RKO (cell line): ENCODE measurements around the gene JMJD7.
"Not testable (repeated sequence)": the region's sequence is repeated elsewhere in the genome, so short reads cannot be mapped to it uniquely, and the experiment has no call there.

Experiments
- DNase-seq: peaks from one replicate; pipeline ENCODE4 v3.0.0-alpha.2; 2016; ENCODE audit warnings: low spot score

Gene JMJD7

DNA sequence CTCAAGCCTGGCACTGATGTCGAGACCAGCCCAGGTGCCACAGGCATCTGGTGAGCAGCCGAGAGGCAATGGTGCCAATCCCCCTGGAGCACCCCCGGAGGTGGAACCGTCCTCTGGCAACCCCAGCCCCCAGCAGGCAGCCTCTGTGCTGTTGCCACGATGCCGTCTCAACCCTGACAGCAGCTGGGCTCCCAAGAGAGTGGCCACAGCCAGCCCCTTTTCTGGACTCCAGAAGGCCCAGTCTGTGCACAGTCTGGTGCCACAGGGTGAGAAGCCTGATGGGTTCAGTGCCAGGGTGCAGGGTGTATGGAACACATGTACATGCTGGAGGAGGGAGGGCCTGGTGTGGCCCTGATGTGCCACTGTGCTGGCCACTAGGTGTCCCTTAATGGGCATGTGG, 4.9 kb upstream of the JMJD7 start:
- no peak for DNase-seq

DNA sequence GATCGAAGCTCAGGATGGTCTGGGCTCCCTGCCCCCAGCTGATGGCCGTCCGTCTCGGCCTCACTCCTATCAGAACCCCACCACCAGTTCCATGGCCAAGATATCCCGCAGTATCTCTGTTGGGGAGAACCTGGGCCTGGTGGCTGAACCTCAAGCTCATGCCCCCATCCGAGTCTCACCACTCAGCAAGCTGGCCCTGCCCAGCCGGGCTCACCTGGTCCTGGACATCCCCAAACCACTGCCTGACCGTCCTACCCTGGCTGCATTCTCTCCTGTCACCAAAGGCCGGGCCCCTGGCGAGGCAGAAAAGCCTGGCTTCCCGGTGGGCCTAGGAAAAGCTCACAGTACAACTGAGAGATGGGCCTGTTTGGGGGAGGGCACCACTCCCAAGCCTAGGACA, 4.4 kb upstream of the JMJD7 start:
- DNase-seq, result no peak

DNA sequence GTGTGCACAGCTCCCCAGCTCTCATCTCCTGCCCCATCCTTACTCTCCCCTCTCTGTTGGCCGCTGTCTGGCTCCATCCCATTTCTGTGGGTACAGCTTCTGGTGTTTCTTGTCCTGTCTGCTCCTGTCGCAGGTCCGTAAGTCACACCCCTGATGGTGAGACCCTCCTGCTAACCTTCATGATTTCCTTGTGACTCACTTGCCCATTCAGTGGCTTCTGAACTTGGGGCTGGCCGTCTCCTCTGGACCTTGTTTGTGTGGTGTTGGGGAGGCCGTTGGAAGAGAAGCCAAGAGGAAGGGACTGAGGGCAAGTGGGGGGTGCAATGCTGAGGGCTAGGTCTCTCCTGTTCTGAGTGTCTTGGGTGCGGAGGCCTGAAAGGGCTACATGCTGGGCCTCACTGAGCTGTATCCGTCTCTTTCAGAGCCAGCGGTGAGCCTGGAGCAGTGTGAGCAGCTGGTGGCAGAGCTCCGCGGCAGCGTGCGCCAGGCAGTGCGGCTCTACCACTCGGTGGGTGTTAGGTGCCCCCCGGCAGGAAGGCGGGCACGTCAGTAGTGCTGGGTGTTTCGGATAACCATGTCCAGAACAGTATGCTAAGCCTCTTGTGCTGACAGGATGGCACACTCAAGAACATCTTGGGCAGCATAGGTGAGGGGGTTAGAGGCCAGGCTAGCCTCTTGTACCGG, 3.7 kb upstream of the JMJD7 start:
- no peak for DNase-seq

DNA sequence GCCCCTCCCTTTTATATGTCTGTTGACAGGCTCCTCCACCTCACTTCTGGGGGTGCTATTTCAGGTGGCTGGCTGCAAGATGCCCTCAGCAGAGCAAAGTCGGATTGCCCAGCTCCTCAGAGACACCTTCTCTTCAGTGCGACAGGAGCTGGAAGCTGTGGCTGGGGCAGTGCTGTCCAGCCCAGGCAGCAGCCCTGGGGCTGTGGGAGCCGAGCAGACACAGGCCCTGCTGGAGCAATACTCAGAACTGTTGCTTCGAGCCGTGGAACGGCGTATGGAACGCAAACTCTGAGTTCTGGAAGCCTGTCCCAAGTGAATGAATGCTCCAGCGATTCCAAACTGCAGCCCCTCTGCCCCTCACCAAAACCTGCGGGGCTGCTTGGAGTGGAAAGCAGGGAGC, 2.7 kb upstream of the JMJD7 start:
- DNase-seq, result no peak

DNA sequence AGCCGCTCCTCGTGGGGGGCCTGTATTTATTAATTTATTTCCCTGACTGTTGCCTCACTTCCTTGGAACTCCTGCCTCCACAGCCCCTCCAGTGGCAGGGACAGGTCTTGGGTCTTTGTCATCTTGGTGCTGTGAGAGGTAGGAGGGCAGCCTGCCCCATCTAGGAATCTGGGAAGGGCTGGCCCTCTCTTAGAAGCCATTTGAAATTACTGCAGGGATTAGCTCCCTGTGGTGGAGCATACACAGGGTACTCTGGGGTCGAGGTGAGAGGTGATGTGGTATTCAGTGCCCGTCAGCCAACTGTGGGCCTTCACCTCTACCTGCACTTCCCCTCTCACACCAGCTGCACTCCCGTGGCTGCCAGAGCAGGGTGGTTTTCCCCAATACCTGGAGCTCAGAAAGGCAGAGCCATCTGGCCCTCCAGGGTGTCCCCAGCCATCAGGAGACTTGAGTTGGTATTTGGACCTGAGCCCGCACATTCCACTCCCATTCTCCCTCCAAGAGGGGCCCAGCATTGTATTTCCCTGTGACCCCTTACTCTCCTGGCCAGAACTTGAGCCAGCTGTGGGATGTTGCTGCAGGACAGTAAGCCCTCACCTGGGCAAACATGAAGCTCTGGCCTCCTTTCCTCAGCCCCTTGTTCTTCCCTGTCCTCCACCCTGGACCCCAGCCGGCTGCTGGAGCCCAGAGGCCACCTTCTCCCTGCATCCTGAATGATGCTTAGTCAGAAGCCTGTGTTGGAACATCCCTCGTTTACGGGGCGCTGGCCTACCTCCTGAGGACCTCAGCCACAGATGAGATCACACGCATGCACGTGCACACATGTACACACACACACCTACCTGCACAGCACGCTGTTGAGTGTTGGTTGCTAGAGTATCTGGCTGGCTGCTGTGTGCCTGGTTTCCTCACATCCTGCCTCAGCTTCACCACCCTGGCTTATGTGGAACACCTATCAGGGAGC, 2.0 kb upstream of the JMJD7 start:
- DNase-seq, result no peak

DNA sequence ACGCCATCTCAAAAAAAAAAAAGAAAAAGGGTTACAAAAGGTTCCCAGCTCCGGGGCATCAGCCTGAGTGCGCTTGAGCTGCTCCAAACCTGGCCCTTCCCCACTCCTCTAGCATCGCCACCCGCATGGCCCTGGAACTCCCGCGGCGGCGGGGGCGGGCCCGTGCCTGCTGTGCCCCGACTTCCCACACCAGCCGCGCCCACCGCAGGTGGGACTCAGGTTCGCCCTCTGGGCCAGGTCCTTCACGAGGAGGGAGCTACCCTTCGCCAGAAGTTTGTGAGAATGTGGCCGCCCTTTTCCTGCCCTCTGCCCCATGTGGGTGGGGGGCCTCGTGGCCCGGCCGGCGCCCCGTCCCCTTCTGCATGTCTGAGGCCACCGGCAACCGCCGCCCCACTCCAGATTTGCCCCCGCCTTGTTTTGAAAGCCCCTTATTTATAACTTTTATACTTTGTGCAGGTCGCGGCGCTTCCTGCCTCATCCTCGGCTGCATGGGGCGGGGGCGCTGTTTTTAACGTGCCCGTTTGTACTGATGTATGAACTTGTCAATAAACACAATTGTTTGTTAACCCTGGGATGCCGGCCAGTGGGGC, 507 bp upstream of the JMJD7 start:
- DNase-seq, result no peak

DNA sequence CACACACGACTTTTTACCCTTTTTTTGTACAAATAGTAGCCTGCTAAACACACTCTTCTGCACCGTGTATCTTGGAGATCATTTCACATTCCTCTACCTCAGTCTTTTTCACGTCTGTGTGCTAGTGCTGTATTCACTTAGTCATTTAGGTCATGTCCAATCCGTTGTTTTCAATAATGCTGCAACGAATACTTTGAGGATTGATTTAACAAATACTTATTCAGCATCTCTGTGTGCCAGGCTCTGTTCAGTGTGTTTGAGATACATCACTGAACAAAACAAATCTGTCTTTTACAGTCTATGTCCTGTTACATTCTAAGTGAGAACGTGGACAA, 882 bp downstream of the JMJD7 start:
- DNase-seq, result peak; percentile 46

DNA sequence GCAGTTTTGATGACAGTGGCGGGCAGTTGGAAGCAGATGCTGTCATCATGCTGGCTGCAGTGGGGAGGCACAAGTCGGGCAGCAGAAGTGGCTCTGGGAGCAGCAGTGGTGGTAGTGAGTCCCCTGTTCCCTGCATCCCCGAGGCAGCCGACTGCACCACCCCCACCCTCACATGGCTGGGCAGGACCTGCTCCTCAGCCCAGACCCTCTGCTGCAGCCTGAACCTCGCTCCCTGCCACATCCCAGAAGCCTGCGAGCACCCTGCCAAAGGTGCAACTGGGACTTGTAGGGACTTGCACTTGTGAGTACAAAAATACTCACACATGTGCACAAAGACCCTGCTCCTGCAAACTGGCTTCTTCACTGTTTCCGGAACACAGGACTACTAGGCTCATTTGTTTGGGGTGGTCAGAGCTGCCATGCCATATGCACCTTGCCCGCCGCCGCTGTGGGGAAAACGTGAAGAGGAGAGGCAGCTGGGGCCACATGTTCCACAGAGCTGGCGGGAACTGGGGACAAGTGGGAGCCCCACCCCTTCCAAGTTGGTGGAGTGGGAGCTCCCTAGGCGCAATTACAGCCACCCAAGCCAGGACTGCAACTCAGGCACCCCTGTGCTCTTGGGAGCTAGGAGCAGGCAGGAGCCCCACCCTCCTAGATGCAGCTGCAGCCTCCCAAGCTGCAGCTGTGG, 2.2 kb downstream of the JMJD7 start:
- DNase-seq, result no peak

DNA sequence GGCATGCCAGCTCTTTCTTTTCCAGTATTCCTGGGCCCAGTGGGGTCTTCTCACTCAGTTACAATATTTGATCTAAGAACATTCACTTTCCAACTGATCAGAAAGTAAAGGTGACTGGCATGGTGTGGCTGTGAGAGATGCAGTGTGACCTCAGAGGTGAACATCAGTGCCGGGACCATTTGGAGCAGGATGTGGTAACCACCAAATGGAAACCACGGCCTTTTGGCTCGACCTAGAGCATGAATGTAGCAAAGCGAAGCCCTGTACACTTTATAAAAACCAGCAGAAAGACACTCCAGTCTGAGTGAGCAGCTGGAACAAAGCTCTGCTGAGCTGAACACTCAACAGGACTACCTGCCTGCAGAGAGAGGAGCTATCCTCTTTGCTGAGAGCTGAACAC, 3.4 kb downstream of the JMJD7 start:
- not testable (repeated sequence) for DNase-seq

DNA sequence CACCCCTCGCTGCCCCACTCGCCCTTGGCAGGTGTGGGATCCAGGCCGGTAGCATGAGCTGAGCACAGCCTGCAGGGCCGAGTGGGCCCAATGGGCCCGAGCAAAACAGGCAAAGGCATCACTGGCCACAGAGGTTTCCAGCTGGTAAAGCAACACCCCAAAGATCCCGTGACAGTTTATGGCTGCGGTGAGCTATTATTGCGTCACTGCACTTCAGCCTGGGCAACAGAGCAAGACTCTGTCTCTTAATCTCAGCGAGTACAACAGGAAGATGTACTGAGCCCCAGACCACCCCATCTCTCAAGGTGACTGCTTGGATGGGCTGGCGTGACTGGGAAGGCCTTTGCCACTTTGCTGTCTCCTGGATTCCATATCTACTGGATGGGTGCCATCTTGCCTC, 4.3 kb downstream of the JMJD7 start:
- no peak for DNase-seq

DNA sequence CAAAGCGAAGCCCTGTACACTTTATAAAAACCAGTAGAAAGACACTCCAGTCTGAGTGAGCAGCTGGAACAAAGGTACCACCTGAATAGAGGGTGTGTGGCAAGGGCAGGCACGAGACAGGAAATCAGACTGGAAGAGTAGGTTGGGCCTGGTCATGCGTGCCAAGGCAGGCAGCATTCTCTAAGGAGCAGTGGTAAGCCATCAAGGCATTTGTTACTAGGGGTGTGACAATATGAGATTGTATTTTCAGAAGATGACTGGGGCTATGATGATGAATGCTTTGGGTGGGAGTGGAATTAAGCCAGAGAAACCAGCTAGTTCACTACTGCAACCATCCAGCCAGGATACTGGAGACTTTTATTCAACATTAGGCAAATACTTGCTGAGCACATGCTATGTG, 5.0 kb downstream of the JMJD7 start:
- DNase-seq, result no peak

DNA sequence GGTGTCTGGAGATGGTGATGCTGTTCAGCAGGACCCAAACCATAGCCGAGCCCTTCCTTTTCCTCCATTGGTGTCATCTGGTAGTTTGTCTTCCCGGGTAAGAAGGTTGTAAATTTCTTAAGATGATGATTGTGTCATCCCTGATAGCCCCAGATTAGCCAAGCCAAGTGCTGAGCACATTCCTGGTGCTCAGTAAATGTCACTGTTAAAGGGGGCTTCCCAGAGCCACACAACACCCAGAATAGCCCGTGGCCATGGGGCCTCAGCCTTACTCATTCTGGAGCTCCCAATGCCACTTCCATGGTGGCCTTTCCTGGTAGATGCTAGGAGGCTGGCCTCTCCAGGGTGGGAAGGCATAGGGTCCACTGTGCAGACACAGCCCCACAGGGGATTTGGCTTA, 6.2 kb downstream of the JMJD7 start:
- DNase-seq, result no peak

DNA sequence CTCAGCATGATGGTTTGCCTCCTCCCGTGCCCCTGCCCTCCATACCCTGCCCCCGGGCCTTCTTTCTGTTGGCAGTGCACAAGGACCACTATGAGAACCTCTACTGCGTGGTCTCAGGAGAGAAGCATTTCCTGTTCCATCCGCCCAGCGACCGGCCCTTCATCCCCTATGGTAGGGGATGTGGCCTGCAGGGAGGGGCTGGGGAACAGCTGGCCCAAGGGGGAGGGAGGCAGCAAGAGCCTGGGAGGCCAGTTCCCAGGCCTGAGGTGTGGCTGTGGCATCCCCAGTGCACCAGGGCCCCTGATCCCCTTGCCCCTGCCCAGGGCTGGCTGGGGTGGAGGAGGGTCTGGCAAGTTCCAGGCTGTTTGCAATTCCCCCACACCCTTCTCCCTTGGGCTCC, 8.2 kb downstream of the JMJD7 start:
- no peak for DNase-seq

DNA sequence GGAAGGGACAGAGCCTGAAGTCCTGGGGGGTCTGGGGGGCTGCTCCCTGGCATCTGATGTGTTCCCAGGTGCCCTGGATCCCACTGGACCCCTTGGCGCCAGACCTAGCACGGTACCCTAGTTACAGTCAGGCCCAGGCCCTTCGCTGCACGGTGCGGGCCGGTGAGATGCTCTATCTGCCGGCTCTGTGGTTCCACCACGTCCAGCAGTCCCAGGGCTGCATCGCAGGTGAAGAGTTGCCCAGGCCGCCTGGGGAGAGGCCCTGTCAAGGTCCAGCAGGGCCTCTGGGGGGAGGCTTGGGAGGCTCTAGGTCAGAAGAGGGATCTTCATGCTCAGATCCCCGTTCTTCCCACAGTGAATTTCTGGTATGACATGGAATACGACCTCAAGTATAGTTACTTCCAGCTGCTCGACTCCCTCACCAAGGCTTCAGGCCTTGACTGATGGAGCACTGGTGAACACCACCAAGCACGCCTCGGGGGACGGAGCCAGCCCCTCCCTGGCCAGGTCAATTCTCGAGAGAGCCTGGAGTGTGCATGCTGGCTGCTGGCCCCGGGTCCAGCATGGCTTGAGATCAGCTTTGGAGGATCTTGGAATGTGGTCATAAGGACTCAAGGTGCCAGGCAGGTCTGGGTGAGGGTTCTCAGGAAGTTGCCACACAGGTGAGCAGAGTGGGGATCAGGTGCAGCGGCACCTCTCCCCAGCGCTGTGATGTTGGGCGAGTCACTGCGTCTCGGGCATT, 9.0 kb downstream of the JMJD7 start:
- DNase-seq, result no peak

DNA sequence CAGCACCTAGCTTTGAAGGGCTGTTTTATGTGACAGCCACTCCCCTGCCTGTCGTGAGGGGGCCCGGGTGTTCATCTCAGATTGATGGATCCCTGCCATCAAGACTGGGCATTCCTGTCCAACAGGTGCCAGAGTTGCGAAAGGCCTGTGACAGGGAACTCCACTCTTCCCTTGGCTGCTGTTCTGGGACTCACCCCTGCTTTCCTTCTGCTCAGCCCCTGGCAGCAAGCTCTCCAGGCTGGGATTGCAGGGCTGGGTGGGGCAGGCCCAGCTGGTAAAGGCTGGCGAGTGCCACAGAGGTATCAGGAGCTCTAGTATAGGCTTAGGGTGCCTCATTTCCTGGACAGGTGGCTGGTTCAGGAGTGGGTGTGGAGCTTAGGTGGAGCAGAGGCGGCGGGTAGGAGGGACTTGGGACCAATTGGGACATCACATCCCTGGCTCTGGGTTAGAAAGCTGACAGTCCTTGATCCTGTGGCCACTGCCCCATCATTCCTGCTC, 10.6 kb downstream of the JMJD7 start, which contains the start of gene PLA2G4B:
PLA2G4B (plus strand) TSS at position 448 of the 498 bp plus-strand sequence. CDS start 67 bp downstream, outside the sequence.
- DNase-seq, result no peak

DNA sequence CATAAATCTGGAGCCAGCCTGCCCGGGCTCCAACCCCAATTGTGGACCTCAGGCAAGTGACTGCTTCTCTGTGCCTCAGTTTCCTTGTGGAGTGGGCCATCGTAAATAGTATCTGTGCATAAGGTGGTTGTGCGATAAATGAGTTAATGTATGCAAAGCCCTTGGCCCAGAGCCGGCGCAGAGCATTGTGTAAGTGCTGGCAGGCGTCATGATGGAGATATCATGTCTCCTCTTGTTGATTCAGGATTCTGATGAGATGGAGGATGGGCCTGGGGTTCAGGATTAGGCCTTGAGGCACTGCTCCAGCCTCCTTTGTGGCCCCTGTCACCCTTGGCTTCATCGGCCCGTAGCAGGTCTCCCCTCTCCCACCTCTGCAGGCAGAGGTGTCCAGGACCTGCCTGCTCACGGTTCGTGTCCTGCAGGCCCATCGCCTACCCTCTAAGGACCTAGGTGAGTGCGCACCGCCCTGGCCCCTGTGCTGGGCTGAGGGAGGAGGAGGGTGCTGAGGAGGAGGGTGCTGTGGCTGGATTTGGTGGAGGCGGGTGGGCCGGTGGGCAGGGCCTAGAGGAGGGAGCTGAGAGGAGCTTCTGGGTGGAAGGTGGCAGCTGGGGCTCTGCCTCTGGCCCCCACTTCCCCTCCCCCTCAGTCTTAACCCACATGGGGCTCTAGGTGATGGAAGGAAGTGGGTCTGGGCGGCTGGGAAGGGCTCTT, 12.0 kb downstream of the JMJD7 start:
- DNase-seq, result no peak

DNA sequence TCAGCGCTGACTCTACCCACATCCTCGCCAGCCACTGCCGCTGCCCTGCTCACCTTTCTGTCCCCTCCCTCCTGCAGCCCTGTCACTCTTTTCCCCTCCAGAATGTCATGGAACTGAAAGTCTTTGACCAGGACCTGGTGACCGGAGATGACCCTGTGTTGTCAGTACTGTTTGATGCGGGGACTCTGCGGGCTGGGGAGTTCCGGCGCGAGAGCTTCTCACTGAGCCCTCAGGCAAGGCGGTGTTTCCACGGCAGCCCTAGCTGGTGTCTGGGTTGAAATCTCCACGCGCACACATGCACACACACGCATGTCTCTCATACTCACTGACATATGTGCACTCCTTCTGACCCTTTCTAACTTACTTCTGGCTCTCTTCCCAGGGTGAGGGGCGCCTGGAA, 12.8 kb downstream of the JMJD7 start:
- DNase-seq, result no peak

DNA sequence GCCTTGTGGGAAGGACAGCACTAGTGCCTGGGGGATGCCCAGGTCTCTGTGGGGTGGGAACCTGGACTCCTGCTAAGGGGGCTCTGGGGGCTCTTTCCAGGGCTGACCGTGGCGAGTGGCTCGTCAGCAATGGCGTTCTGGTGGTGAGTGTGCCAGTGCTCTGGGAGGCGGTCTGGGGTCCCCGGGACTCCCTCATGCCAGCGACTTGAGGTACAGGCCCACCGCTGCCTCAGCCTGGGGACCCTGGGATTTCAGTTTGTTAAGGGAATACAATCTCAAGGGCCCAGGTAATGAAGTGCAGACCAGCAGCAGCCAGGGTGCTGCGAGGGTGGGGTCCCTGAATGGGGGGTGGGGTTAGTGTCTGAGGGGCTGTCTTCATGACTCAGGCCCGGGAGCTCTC, 13.2 kb downstream of the JMJD7 start:
- DNase-seq, result no peak

DNA sequence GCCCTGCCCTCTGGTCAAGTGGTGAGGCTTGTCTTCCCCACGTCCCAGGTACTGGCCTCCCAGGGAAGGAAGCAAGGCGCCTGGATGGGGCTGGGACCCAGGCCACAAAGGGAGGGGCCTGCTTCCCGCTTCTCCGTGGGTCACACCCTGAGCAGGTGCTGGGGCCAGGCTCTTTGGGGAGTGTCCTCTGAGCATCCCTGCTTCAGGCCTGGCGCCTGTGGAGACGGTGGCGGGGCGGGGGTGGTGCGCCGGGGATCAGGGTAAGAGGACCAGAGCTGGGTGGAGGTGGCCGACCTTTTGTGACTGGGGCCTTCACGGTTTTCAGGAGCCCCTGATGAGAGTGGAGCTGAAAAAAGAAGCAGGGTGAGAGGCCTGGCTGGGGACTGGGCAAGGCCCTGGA, 14.3 kb downstream of the JMJD7 start:
- no peak for DNase-seq

DNA sequence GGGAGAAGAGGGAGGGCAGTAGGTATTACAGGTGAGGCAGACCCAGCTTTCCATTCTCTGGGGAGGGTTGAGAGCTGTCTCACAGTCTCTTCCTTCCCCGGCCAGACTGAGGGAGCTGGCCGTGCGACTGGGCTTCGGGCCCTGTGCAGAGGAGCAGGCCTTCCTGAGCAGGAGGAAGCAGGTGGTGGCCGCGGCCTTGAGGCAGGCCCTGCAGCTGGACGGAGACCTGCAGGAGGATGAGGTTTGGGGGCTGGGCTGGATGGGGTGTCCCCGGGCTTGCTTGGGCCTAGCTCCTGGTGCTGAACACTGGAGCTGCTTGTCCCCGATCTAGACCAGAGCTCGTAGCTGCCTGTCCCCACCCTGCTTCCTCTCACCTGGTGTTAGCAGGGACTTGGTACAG, 15.7 kb downstream of the JMJD7 start:
- DNase-seq, result no peak

DNA sequence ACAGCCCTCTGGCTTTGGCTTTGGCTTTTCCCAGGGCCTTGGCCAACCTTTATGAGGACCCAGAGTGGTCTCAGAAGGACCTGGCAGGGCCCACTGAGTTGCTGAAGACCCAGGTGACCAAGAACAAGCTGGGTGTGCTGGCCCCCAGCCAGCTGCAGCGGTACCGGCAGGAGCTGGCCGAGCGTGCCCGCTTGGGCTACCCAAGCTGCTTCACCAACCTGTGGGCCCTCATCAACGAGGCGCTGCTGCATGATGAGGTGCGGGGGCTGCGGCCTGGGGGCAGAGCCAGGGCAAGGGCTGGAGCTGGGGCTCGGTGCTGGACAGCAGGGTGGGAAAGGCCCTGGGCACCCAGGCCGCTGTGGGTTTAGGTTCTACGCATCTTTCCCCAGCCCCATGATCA, 16.9 kb downstream of the JMJD7 start:
- no peak for DNase-seq
